Measurements from ENCODE around the gene DAPK1.

DAPK1 gene

GRCh38 chr9:87678650-87679355 is 181.1 kb downstream of the DAPK1 start:
- in situ Hi-C loops (cut with MboI; ENCODE audit: low sequenced_read_pairs): no loop called here

DNA sequence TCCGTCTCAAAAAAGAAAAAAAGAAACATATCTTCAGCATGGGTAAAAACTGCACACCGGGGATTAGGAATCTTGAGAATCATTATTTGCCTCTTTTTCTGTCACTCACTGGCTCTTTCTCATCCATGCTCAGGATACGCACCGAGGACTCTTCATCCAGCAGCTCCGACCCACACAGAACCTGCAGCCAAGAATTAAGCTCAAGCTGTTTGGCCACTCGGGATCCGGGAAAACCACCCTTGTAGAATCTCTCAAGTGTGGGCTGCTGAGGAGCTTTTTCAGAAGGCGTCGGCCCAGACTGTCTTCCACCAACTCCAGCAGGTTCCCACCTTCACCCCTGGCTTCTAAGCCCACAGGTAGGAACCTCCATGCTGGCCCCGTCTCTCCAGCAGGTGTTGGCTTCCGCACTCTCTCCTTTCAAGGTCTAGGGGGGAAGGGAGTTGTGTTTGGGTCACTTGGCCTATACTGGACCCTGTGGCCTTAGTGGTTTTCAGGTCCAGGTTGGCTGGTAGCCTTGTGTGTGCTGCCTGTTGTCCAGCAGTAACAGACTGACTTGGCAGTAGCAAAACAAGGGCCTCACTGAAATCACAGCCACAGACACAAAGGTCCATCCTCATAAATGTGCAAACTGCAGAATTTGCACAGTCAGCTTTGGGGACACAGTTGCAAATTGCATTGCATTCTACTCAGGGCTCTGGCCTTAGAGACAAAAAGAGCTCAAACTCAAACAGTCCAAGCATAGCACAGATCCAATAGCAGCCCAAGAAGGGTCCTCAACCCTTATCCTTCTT is 183.8 kb downstream of the DAPK1 start:
- in situ Hi-C loops (cut with MboI; ENCODE audit: low sequenced_read_pairs): no loop called here

GRCh38 chr9:87682085-87682484 is 184.4 kb downstream of the DAPK1 start:
- in situ Hi-C loops (cut with MboI; ENCODE audit: low sequenced_read_pairs): no loop called here

- in situ Hi-C loops (cut with MboI; ENCODE audit: low sequenced_read_pairs): no loop called here
Measured at GRCh38 chr9:87682618-87683017, 185.0 kb downstream of the DAPK1 start.

DNA sequence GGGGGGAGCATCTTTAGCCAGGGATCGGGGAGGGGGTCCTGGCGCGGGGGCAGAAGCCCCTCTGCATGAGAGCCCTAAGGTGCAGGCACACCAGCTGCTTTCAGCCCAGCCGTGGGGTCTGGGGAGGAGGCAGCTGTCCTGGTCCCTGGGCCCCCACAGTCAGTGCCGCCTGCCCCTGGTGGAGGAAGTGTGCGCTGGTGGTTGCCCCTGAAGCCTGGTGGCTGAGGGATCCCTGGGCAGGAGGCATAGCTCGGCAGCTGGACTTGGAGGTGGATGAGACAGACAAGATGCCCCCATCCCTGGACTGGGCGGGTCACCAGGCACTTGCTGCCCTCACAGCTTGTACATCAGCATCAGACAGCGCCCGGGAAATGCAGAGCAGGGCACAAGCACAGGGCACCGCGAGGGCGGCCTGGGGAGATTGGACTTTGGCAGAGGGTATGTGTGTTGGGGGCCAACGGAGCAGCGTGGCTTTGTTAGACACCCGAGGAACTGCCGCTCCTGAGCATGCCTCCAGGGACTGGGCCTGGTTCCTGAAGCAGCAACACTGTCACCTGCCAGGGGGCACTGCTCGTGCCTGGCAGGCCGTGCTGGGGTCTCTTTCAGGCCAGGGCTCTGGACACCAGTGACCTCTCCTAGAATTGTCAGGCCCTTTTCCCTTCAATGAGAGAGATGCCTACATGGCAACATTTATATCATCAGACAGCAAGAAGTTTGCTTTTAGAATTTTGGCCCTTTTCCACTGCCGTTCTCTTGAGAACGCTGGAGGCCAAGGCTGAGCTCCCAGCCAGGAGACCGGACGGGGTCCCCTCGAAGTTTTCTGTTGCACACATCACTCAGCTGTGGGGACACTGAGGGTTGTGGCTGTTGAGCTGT is 186.3 kb downstream of the DAPK1 start:
- in situ Hi-C loops (cut with MboI; ENCODE audit: low sequenced_read_pairs): no loop called here

DNA sequence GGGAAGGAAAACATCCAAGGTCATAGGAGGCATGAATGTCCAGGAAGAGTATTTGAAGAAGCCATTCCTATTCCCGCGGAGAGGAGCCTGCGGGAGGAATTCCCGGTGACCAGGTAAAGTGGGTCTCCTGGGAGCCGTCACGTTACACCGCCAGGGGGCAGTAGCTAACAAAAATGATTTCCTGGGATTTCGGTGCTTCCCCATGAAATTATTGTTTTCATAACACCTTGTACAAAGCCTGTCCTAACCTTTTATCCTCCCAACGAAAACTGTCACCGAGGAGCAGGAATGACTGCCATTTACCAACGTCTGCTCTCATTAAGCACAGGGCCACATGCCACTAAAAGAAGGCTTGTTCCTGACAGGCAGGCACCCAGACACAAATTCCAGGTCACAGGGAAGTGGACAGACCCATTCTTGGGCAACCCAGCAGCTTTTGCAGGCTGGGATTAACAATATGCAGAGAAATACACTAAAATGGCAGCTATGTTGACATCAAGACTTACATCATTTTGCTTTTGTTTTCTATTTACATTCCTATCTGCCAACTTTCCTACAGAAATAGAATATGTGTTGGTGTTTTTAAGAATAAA is 187.1 kb downstream of the DAPK1 start:
- in situ Hi-C loops (cut with MboI; ENCODE audit: low sequenced_read_pairs): no loop called here

GRCh38 chr9:87685441-87685840 is 187.8 kb downstream of the DAPK1 start:
- in situ Hi-C loops (cut with MboI; ENCODE audit: low sequenced_read_pairs): no loop called here

DNA sequence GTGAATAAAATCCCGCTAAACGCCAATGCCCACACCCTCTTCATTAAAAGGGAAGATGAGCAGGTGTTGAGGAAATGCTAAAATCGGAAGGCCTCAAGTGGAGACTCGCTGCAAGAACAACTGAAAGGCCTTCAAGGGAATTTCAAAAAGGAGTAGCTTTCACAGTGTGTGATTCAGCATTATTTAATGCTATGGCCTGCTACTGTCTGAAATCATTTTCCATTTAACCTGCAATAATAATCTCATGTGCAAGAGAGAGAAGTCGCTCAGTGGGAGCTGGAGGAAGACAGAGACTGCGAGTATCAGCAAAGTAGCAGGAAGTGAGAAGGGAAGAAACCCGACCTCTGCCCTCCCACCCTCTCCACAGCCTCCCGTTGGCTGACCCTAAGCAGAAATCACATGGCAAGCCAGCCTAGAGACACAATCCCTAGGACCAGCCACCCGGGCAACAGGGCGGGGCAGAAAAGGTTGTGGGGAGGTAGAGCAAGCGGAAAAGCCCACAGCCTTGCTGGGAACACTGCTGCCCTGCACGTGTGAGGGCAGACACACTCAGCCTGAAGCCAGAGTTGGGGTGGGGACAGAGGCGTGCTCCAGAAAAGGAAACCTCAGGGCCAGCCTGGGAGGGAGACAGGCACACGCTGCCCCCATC is 188.3 kb downstream of the DAPK1 start:
- in situ Hi-C loops (cut with MboI; ENCODE audit: low sequenced_read_pairs): no loop called here

GRCh38 chr9:87686520-87687090 is 188.9 kb downstream of the DAPK1 start:
- in situ Hi-C loops (cut with MboI; ENCODE audit: low sequenced_read_pairs): no loop called here

DNA sequence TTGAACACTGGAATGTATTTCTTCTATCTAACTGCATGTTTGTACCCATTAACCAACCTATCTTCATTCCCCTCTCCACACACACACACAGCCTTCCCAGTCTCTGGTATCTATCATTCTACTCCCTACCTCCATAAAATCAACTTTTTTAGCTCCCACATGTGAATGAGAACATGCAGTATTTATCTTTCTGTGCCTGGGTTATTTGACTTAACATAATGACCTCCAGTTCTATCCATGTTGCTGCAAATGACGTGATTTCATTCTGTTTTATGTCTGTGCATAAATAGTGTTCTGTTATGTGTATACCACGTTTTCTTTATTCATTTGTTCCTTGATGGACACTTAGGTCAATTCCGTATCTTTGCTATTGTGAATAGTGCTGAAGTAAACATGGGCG is 189.5 kb downstream of the DAPK1 start:
- in situ Hi-C loops (cut with MboI; ENCODE audit: low sequenced_read_pairs): no loop called here

GRCh38 chr9:87694236-87694755 is 196.6 kb downstream of the DAPK1 start:
- in situ Hi-C loops (cut with MboI; ENCODE audit: low sequenced_read_pairs): no loop called here

DNA sequence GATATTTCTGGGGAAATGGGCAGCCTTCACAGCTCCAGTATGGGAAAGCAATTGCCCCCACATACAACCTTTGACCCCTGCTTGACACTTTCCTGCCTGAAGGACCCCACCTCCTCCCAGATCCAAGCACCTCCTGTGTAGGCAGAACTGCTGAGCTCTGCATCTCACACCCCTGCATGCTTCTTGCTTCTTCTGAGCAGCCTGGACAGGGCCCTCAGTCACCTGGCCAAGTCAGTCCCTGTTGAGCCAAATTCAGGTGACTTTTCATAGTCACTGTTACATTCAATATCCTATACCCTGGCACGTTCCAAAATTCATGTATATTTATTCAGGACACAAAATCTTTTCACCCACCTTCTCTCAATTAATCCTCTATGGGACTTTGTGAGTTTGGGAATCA is 197.9 kb downstream of the DAPK1 start:
- in situ Hi-C loops (cut with MboI; ENCODE audit: low sequenced_read_pairs): no loop called here

DNA sequence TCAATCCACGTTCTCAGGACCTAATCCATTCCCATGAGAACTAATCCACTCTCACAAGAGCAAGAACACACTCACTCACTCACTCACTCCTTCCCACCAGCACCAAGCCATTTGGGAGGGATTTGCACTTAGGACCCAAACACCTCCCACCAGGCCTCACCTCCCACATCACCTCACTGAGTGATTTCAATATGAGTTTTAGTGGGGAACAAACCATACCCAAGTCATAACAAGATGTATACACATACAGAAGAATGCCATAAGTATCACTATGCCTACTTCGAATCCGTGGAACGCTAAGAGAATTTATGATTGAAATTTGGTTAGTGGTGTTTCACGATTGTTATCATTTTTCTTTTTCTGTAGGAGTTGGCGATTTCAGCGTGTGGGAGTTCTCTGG is 199.0 kb downstream of the DAPK1 start:
- in situ Hi-C loops (cut with MboI; ENCODE audit: low sequenced_read_pairs): no loop called here

- in situ Hi-C loops (cut with MboI; ENCODE audit: low sequenced_read_pairs): no loop called here
Measured at GRCh38 chr9:87698069-87698809, 200.6 kb downstream of the DAPK1 start.

DNA sequence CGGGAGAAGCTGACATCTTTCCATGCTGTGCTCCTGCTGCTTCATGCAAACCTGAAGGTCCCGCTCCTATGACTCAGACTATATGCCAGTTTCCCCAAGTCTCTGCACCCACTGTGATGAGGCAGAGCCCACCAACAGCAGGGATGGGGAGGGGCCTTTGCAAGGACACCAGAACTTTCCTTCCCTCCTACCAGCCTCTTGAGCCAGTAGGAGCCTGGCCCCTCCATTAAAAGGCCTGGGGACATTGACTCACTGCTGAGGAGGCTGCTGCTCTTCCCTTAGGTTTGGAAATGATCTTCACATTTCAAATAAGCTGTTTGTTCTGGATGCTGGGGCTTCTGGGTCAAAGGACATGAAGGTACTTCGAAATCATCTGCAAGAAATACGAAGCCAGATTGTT is 202.2 kb downstream of the DAPK1 start:
- in situ Hi-C loops (cut with MboI; ENCODE audit: low sequenced_read_pairs): no loop called here

GRCh38 chr9:87701491-87701890 is 203.8 kb downstream of the DAPK1 start:
- in situ Hi-C loops (cut with MboI; ENCODE audit: low sequenced_read_pairs): no loop called here

- in situ Hi-C loops (cut with MboI; ENCODE audit: low sequenced_read_pairs): no loop called here
Measured at GRCh38 chr9:87701931-87702421, 204.3 kb downstream of the DAPK1 start.

- in situ Hi-C loops (cut with MboI; ENCODE audit: low sequenced_read_pairs): no loop called here
Measured at GRCh38 chr9:87702921-87703320, 205.3 kb downstream of the DAPK1 start.

DNA sequence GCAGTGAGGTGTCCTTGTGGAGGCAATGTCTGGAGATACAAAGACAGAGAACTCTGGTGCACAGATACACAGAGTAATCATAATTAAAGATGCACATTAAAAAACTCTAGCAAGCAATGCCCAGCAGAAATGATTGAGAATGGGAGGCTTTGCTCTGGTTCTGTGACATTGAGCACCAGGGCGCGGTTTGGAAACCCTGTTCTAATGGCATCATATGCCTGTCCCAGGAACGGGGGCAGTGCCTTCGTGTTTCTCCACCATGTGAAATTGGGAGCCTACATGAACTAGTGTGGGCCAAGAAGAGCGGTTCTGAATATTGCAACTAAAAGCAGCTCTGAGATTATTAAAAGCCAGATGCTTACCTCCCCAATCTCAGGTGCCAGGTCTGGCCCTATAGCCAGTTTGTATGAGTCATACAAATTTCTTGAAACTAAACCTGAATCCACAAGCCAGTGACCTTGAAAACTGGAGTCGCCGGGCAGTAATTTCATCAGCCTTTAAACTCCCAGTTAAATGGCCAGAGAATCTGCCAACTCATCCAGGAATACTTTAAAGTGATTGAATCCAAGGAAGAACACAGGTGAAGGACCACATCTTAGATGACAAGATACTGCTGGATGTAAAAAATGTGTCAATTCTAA is 206.1 kb downstream of the DAPK1 start:
- in situ Hi-C loops (cut with MboI; ENCODE audit: low sequenced_read_pairs): no loop called here
